Uterus (tissue), 4 donors: ENCODE measurements around the gene MAP3K19. TPM values are rescaled to one million over a fixed set of nuclear protein-coding genes. Genes with fewer than 3 reads are reported as not detected.

Experiments used
- DNase-seq, 2 donors: peaks; one replicate each; pipeline ENCODE4 v3.0.0-alpha.2; 2019 to 2020
- H3K27ac ChIP-seq, 2 donors: fragments of 200-600 bp; sonication (generic); 1 replicate in 1 of 2; 2 replicates in 1 of 2; pipeline ENCODE4 v1.5.1; 2016 to 2018
- H3K27me3 ChIP-seq, 2 donors: fragments of 200-600 bp; sonication (generic); one replicate each; pipeline ENCODE4 v1.5.1; 2018 to 2019; ENCODE audit warnings: control low read depth in 1 of 2
- H3K36me3 ChIP-seq, 2 donors: fragments of 200-600 bp; sonication (generic); one replicate each; pipeline ENCODE4 v1.5.1; 2019; ENCODE audit warnings: control low read depth in 1 of 2
- H3K4me1 ChIP-seq, 2 donors: fragments of 200-600 bp; sonication (generic); one replicate each; pipeline ENCODE4 v1.5.1; 2018 to 2019; ENCODE audit warnings: control low read depth in 1 of 2
- H3K4me3 ChIP-seq, 2 donors: fragments of 200-600 bp; sonication (generic); 1 replicate in 1 of 2; 2 replicates in 1 of 2; pipeline ENCODE4 v1.5.1; 2018 to 2019; ENCODE audit warnings: mild to moderate bottlenecking in 1 of 2
- H3K9me3 ChIP-seq, 2 donors: fragments of 200-600 bp; sonication (generic); one replicate each; pipeline ENCODE4 v1.5.1; 2019; ENCODE audit warnings: control low read depth in 1 of 2
- CTCF ChIP-seq, 4 experiments: fragments of 200-600 bp in 2 of 4; fragments of 450-650 bp in 2 of 4; sonication (generic) in 2 of 4; IDR thresholded peaks; one replicate each; pipeline ENCODE4 v1.5.1; 2016 to 2019; ENCODE audit warnings: antibody characterized with exemption in 4 of 4, mild to moderate bottlenecking in 2 of 4, moderate library complexity in 1 of 4
- POLR2A ChIP-seq, 2 donors: fragments of 450-650 bp; IDR thresholded peaks; one replicate each; pipeline ENCODE4 v1.6.1; 2016; ENCODE audit warnings: antibody characterized with exemption in 2 of 2, mild to moderate bottlenecking in 1 of 2, moderate library complexity in 1 of 2
- intact Hi-C: fragments of 100-400 bp; cut with DNase I; formaldehyde crosslinking; loops from one replicate; pipeline ENCODE4 v1.15.1; 2023; ENCODE audit warnings: low total_unique reads
- total RNA-seq, 4 donors: library from RNA; depleted of rRNA in 3 of 4; stranded (reverse); fragments of >200 nt in 3 of 4; gene quantifications; one replicate each; pipeline versions ENCODE4 v1.1.0 to v1.2.4, GENCODE V29; 2014 to 2023
- donor health status: DM: yes; HTN: yes; CAD: no.

Gene MAP3K19
- total RNA-seq, 4 donors from 2014 or later: 0.40 to 3.8 (median 2.1) TPM; not detected in 1

- DNase-seq: no peak
- Histone ChIP-seq H3K27me3 (no peaks in the 10 kb centered on the region), H3K4me1 (no peaks in the 10 kb centered on the region), H3K9me3 (no peaks in the 10 kb centered on the region), H3K27ac (no peak overlapping the region), H3K4me3 (no peak overlapping the region), H3K36me3 (no peaks in the 10 kb centered on the region)
- intact Hi-C loops: loop anchor here (10.0 kb wide), 1 partner anchor 709 kb away; no protein-coding TSS in a partner anchor
- TF ChIP-seq POLR2A (IDR thresholded peaks at IDR 0.05): no peak
- TF ChIP-seq CTCF (IDR thresholded peaks at IDR 0.05): no peak
These were observed 41.5 kb downstream of the MAP3K19 start for GRCh38 chr2:135005753-135006152.

GRCh38 chr2:135004005-135004746, 43.1 kb downstream of the MAP3K19 start:
- H3K36me3 ChIP-seq: no peaks in the 10 kb centered on the region
- peak; percentile 42 to 71 for DNase-seq
- no peak overlapping the region for H3K27ac ChIP-seq
- H3K4me3 ChIP-seq: no peak overlapping the region
- TF ChIP-seq CTCF (IDR thresholded peaks at IDR 0.05) (peak; percentile 81 to 91 (median 86)), POLR2A (IDR thresholded peaks at IDR 0.05) (no peak)
- no peaks in the 10 kb centered on the region for H3K4me1 ChIP-seq
- H3K27me3 ChIP-seq: no peaks in the 10 kb centered on the region
- no peaks in the 10 kb centered on the region for H3K9me3 ChIP-seq
- intact Hi-C loops: loop anchor here (10.0 kb wide), 1 partner anchor 711 kb away; no protein-coding TSS in a partner anchor

- intact Hi-C loops: loop anchor here (10.0 kb wide), 1 partner anchor 712 kb away; no protein-coding TSS in a partner anchor
- Histone ChIP-seq H3K4me3 (no peak overlapping the region), H3K4me1 (no peaks in the 10 kb centered on the region), H3K27me3 (no peaks in the 10 kb centered on the region), H3K27ac (no peak overlapping the region), H3K9me3 (no peaks in the 10 kb centered on the region), H3K36me3 (no peaks in the 10 kb centered on the region)
- TF ChIP-seq POLR2A (IDR thresholded peaks at IDR 0.05) (no peak), CTCF (IDR thresholded peaks at IDR 0.05) (no peak)
- no peak for DNase-seq
These were observed 44.4 kb downstream of the MAP3K19 start for GRCh38 chr2:135002836-135003235.

GRCh38 chr2:134999521-134999920, 47.7 kb downstream of the MAP3K19 start:
- Histone ChIP-seq H3K4me1 (no peaks in the 10 kb centered on the region), H3K27me3 (no peaks in the 10 kb centered on the region), H3K36me3 (no peaks in the 10 kb centered on the region), H3K27ac (no peak overlapping the region), H3K4me3 (no peak overlapping the region), H3K9me3 (no peaks in the 10 kb centered on the region)
- DNase-seq: no peak
- TF ChIP-seq POLR2A (IDR thresholded peaks at IDR 0.05) (no peak), CTCF (IDR thresholded peaks at IDR 0.05) (no peak)
- intact Hi-C loops: no loop called here

GRCh38 chr2:134988994-134989605, 58.1 kb downstream of the MAP3K19 start:
- H3K27me3 ChIP-seq: no peaks in the 10 kb centered on the region

More at GRCh38 chr2:134988994-134989605, 58.1 kb downstream of the MAP3K19 start:
- TF ChIP-seq POLR2A (IDR thresholded peaks at IDR 0.05) (no peak), CTCF (IDR thresholded peaks at IDR 0.05) (peak in 3 of 4 experiments; percentile 22 to 31 (median 28))
- DNase-seq: no peak
- H3K36me3 ChIP-seq: no peaks in the 10 kb centered on the region
- intact Hi-C loops: no loop called here
- H3K4me3 ChIP-seq: no peak overlapping the region
- no peaks in the 10 kb centered on the region for H3K4me1 ChIP-seq
- no peaks in the 10 kb centered on the region for H3K9me3 ChIP-seq
- H3K27ac ChIP-seq: no peak overlapping the region
